T47D (cell line): ENCODE data around the gene RFNG.

Experiments used
- DNase-seq, 2 experiments: peaks; one replicate each; pipeline versions ENCODE4 v3.0.0 to v3.0.0-alpha.2; 2011 to 2012; ENCODE audit warnings: low read depth in 1 of 2, low spot score in 1 of 2
- JUND ChIP-seq: IDR thresholded peaks from 2 replicates; pipeline ENCODE4 v1.6.1; 2012; ENCODE audit warnings: low read depth
- in situ Hi-C: cut with HindIII; loops from 2 replicates; pipeline ENCODE4 v1.10.0; 2016; ENCODE audit warnings: low sequenced_read_pairs, low pct_unique_long_range_greater_than_20kb

RFNG gene

GRCh38 chr17:82011617-82012187, 39.9 kb downstream of the RFNG start:
- in situ Hi-C loops = no loop called here
- no peak for DNase-seq
- no peak for TF ChIP-seq JUND

- DNase-seq = no peak
- in situ Hi-C loops = no loop called here
- no peak for TF ChIP-seq JUND
These were observed 40.8 kb downstream of the RFNG start for GRCh38 chr17:82010575-82011525.

DNA sequence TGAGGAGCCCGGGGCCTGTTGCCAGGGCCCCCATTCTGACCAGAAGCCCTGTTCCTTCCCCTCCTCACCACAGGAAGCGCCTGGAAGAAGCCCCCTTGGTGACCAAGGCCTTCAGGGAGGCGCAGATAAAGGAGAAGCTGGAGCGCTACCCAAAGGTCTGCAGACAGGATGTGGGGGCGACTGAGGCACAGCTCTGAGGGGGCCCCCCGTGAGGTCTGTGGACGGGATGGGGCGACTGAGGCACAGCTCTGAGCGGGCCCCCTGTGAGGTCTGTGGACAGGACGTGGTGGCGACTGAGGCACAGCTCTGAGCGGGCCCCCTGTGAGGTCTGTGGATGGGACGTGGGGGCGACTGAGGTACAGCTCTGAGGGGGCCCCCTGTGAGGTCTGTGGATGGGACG, 42.2 kb downstream of the RFNG start:
- no peak for TF ChIP-seq JUND
- in situ Hi-C loops = no loop called here
- DNase-seq = no peak

DNA sequence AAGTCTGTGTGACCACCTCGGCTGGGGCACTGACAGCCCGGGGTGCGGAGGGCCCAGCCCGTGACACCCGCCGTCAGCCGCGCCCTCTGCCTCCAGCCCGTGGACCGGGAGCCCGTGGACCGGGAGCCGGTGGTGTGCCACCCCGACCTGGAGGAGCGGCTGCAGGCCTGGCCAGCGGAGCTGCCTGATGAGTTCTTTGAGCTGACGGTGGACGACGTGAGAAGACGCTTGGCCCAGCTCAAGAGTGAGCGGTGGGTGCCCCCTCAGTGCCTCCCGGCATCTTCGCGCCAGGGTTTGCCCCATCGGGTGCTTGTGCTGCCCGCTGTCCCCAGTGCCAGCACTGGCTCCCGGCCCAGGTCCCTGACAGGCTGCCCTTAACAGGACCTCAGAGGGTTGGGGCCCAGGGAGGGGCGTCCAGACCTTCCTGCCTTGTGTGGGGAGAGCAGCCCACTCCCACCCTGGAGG, 42.6 kb downstream of the RFNG start:
- TF ChIP-seq JUND = no peak
- in situ Hi-C loops = no loop called here
- no peak for DNase-seq

- DNase-seq = no peak
- TF ChIP-seq JUND = no peak
- in situ Hi-C loops = no loop called here
These were observed 43.2 kb downstream of the RFNG start for GRCh38 chr17:82008258-82008940.

DNA sequence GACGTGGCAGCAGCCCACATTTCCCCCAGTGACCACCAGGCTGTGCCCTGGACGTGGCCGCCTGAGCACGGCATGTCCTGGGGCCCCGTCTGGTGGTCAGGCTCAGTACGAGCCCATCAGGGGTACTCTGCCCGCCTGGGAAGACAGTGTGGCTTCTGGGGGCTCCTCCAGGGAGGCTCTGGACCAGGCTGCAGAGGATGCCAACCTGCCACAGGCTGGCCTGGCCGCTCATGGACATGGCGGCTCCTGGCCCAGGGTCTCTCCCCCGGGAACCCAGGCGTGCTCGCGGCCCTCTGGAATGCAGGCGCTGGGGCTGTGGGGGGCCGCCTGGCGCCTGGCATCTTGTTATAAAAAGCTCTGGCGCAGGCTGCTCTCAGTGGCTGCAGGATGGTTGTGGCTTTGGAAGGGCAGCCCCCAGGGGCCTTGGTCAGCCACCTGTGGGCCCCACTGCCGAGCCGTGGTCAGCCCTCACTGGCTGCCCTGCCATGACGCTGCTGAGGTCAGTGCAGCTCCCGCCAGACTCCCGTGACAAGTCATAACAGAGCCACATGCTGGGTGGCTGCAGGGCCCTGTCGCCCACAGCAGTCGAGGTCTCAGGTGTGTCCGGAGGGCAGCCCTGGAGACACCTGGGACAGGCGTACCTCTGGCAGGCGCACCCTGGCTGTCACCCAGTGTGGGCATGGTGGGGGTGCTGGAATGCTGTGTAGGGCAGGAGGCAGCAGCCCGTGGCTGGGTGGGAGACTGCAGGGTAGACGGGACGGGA, 43.9 kb downstream of the RFNG start:
- DNase-seq = no peak
- TF ChIP-seq JUND = no peak
- in situ Hi-C loops = no loop called here

- in situ Hi-C loops = no loop called here
- TF ChIP-seq JUND = no peak
- no peak for DNase-seq
These were observed 44.5 kb downstream of the RFNG start for GRCh38 chr17:82007228-82007494.

- TF ChIP-seq JUND = no peak
- in situ Hi-C loops = no loop called here
- DNase-seq = no peak
These were observed 45.0 kb downstream of the RFNG start for GRCh38 chr17:82006468-82007227.

DNA sequence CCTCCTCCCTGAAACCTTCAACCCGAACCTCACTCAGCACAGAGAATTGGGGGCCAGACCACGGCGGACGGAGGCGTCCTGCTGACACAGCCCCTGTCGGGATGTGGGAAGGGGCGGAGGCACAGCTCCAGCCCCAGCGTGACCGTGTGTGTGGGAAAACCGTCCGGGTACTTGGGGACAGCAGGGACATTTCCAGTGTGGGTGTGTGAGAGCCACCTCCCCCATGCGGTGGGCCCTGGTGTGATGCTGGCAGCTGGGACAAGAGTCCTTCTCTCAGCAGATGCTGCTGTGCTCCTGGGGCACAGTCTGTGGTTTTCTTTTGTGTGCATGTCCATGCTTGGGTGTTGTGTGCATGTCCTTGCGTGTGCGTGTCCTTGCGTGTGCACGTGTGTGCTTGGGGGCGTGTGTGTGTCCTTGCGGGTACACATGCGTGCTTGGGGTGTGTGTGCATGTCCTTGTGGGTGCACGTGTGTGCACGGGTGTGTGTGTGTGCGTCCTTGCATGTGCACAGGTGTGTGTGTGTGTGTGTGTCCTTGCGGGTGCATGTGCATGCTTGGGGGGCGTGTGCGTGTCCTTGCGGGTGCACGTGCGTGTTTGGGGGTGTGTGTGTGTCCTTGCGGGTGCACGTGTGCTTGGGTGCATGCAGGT, 45.8 kb downstream of the RFNG start:
- in situ Hi-C loops = no loop called here
- TF ChIP-seq JUND = no peak
- DNase-seq = no peak

GRCh38 chr17:82004517-82005455, 46.8 kb downstream of the RFNG start:
- in situ Hi-C loops = no loop called here
- TF ChIP-seq JUND = no peak
- no peak for DNase-seq
